GM23338 (cell line): Measurements from ENCODE around the gene HMX2. TPM values are rescaled to one million over a fixed set of nuclear protein-coding genes. Genes with fewer than 3 reads are reported as not detected.

ENCODE experiments used
- ATAC-seq: fragments of 200-7000 bp; cut with Tn5 transposase; 3 replicates; pipeline ENCODE4 v1.9.1; 2020
- DNase-seq: peaks from one replicate; pipeline ENCODE4 v3.0.0-alpha.2; 2015; ENCODE audit warnings: low spot score
- H2AFZ ChIP-seq: fragments of 200-600 bp; sonication (generic); 2 replicates; pipeline ENCODE4 v1.8.0; 2016; ENCODE audit warnings: antibody characterized with exemption, mild to moderate bottlenecking, moderate library complexity
- H3F3A ChIP-seq: fragments of 200-600 bp; sonication (generic); replicated peaks from 2 replicates; pipeline ENCODE4 v1.8.0; 2017; ENCODE audit warnings: antibody characterized with exemption, mixed run types, low read depth
- H3K27ac ChIP-seq: fragments of 200-600 bp; sonication (generic); 2 replicates; pipeline ENCODE4 v1.6.1; 2016; ENCODE audit warnings: low read depth
- H3K27me3 ChIP-seq: fragments of 200-600 bp; sonication (generic); 2 replicates; pipeline ENCODE4 v1.8.0; 2016; ENCODE audit warnings: mild to moderate bottlenecking, mixed run types, moderate library complexity; ENCODE audit not compliant: insufficient read depth
- H3K36me3 ChIP-seq: fragments of 200-600 bp; sonication (generic); 2 replicates; pipeline ENCODE4 v1.8.0; 2016; ENCODE audit warnings: mild to moderate bottlenecking; ENCODE audit not compliant: insufficient read depth
- H3K4me1 ChIP-seq: fragments of 200-600 bp; sonication (generic); 2 replicates; pipeline ENCODE4 v1.8.0; 2016; ENCODE audit warnings: mild to moderate bottlenecking, moderate library complexity; ENCODE audit not compliant: insufficient read depth
- H3K4me2 ChIP-seq: fragments of 200-600 bp; sonication (generic); 2 replicates; pipeline ENCODE4 v1.7.1; 2017; ENCODE audit warnings: mixed run types
- H3K4me3 ChIP-seq: fragments of 200-600 bp; sonication (generic); 2 replicates; pipeline ENCODE4 v1.6.1; 2016; ENCODE audit warnings: mixed run types
- H3K79me2 ChIP-seq: fragments of 200-600 bp; sonication (generic); replicated peaks from 2 replicates; pipeline ENCODE4 v1.8.0; 2017; ENCODE audit warnings: mild to moderate bottlenecking; ENCODE audit not compliant: insufficient read depth
- H3K9me2 ChIP-seq: fragments of 200-600 bp; sonication (generic); 2 replicates; pipeline ENCODE4 v1.8.0; 2017; ENCODE audit not compliant: insufficient read depth
- H4K20me1 ChIP-seq: fragments of 200-600 bp; sonication (generic); replicated peaks from 2 replicates; pipeline ENCODE4 v1.8.0; 2017; ENCODE audit warnings: mild to moderate bottlenecking; ENCODE audit not compliant: insufficient read depth
- H3K27ac Mint-ChIP-seq: 2 replicates; pipeline ENCODE4 v1.8.0; 2020; ENCODE audit warnings: inconsistent platforms, mild to moderate bottlenecking, moderate library complexity, mixed read lengths
- H3K27me3 Mint-ChIP-seq: 3 replicates; pipeline ENCODE4 v1.8.0; 2022; ENCODE audit warnings: low read depth, mild to moderate bottlenecking, moderate library complexity, mixed read lengths, inconsistent platforms; ENCODE audit not compliant: insufficient read depth, poor library complexity
- H3K36me3 Mint-ChIP-seq: 3 replicates; pipeline ENCODE4 v1.8.0; 2021; ENCODE audit warnings: low read depth, mild to moderate bottlenecking, inconsistent platforms, moderate library complexity, mixed read lengths
- H3K4me1 Mint-ChIP-seq: 3 replicates; pipeline ENCODE4 v1.8.0; 2020; ENCODE audit warnings: mild to moderate bottlenecking, inconsistent platforms, mixed read lengths
- H3K4me3 Mint-ChIP-seq: 3 replicates; pipeline ENCODE4 v1.8.0; 2021; ENCODE audit warnings: moderate library complexity, mild to moderate bottlenecking, inconsistent platforms, mixed read lengths
- H3K9me3 Mint-ChIP-seq: 3 replicates; pipeline ENCODE4 v1.8.0; 2020; ENCODE audit warnings: moderate library complexity, mild to moderate bottlenecking, inconsistent platforms, mixed read lengths
- ETS1 ChIP-seq: IDR thresholded peaks from 2 replicates; pipeline ENCODE4 v1.6.1; 2016; ENCODE audit warnings: antibody characterized with exemption
- EZH2 ChIP-seq: fragments of 200-600 bp; sonication (generic); IDR thresholded peaks from one replicate; pipeline ENCODE4 v1.8.0; 2017; ENCODE audit warnings: antibody characterized with exemption, mild to moderate bottlenecking, low read depth; ENCODE audit not compliant: unreplicated experiment
- EZH2phosphoT487 ChIP-seq: fragments of 200-600 bp; sonication (generic); IDR thresholded peaks from one replicate; pipeline ENCODE4 v1.8.1; 2018; ENCODE audit warnings: antibody characterized with exemption; ENCODE audit not compliant: unreplicated experiment
- NANOG ChIP-seq: IDR thresholded peaks from 2 replicates; pipeline ENCODE4 v1.6.1; 2016; ENCODE audit warnings: antibody characterized with exemption, borderline replicate concordance
- POLR2AphosphoS5 ChIP-seq: IDR thresholded peaks from 2 replicates; pipeline ENCODE4 v1.6.1; 2016; ENCODE audit warnings: antibody characterized with exemption, low read depth
- REST ChIP-seq: IDR thresholded peaks from one replicate; pipeline ENCODE4 v1.6.1; 2018; ENCODE audit warnings: antibody characterized with exemption; ENCODE audit not compliant: unreplicated experiment
- ZNF114 ChIP-seq: fragments of 250-450 bp; sonication (Bioruptor Pico); IDR thresholded peaks from 2 replicates; pipeline ENCODE4 v1.5.0; 2020; ENCODE audit warnings: mild to moderate bottlenecking, moderate library complexity
- ZNF331 ChIP-seq: fragments of 250-450 bp; sonication (Bioruptor Pico); IDR thresholded peaks from 2 replicates; pipeline ENCODE4 v1.5.0; 2020; ENCODE audit warnings: low read depth, mild to moderate bottlenecking, moderate library complexity
- polyA plus RNA-seq: library from polyadenylated mRNA; unstranded; fragments of >200 nt; fragmentation: Nextera tagmentation; extraction: Ambion mirVana; gene quantifications from 2 replicates; pipeline ENCODE4 v1.2.1, GENCODE V29; 2016
- total RNA-seq: library from RNA; depleted of rRNA; stranded (reverse); fragments of >200 nt; shearing (Covaris generic); gene quantifications from 2 replicates; pipeline ENCODE4 v1.2.3, GENCODE V29; 2014
- TF ChIP-seq, protein P1 (sequence below): fragments of 250-450 bp; sonication (Bioruptor Pico); IDR thresholded peaks from 2 replicates; pipeline ENCODE4 v1.5.0; 2020; ENCODE audit warnings: mild to moderate bottlenecking, moderate library complexity
- TF ChIP-seq, protein P2 (sequence below), 2 experiments: fragments of 200-600 bp in 1 of 2; sonication (generic) in 1 of 2; conservative IDR thresholded peaks; 2 replicates each; pipeline versions ENCODE4 v1.5.1 to v1.6.1; 2016 to 2017; ENCODE audit warnings: antibody characterized with exemption in 2 of 2, low read depth in 2 of 2, mild to moderate bottlenecking in 2 of 2, moderate library complexity in 1 of 2

HMX2 gene
- total and polyA plus RNA-seq, 2 experiments from 2014 or later: 2.6 to 3.4 TPM

DNA sequence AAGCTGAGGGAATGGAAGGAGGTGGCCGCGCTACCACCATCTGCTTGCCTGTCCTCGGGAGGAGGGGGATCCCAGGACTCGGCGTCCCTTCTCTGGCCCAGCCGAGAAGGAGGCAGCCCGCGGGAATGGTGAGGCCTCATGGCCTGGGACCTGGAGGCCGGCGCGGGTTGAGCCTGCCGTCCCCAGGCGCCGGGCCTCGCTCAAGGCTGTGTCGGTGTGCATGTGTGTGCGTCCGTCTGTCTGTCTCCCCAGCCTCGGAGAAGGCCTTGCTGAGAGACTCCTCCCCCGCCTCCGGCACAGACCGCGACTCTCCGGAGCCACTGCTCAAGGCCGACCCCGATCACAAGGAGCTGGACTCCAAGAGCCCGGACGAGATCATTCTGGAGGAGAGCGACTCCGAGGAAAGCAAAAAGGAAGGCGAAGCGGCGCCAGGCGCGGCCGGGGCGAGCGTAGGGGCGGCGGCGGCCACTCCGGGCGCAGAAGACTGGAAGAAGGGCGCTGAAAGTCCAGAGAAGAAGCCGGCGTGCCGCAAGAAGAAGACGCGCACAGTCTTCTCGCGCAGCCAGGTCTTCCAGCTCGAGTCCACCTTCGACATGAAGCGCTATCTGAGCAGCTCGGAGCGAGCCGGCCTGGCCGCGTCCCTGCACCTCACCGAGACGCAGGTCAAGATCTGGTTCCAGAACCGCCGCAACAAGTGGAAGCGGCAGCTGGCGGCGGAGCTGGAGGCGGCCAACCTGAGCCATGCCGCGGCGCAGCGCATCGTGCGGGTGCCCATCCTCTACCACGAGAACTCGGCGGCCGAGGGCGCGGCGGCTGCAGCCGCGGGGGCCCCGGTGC is 10.9 kb upstream of the HMX2 start:
- DNase-seq (peak; percentile 69), ATAC-seq (peak; percentile 2)
- Histone ChIP-seq H3F3A (peaks cover 28% of the 10 kb centered on the region; the same call in 1 of the 2 replicates), H3K79me2 (no peaks in the 10 kb centered on the region), H3K27ac (no peak overlapping the region), H2AFZ (peak overlapping the region; percentile 86), H3K4me3 (peak overlapping the region; percentile 57), H3K36me3 (no peaks in the 10 kb centered on the region), H4K20me1 (peaks cover 10% of the 10 kb centered on the region), H3K9me2 (no peaks in the 10 kb centered on the region), H3K4me2 (peak overlapping the region; percentile 87), H3K27me3 (peaks cover 100% of the 10 kb centered on the region), H3K4me1 (peaks cover 38% of the 10 kb centered on the region)
- H3K27me3 Mint-ChIP-seq: peaks cover 94% of the 10 kb centered on the region
- H3K4me1 Mint-ChIP-seq: peaks cover 48% of the 10 kb centered on the region
- TF ChIP-seq ZNF331 (CRISPR knock-in tag): no peak
- no peak for TF ChIP-seq REST
- TF ChIP-seq EZH2phosphoT487: peak; percentile 81
- TF ChIP-seq, protein P1, sequence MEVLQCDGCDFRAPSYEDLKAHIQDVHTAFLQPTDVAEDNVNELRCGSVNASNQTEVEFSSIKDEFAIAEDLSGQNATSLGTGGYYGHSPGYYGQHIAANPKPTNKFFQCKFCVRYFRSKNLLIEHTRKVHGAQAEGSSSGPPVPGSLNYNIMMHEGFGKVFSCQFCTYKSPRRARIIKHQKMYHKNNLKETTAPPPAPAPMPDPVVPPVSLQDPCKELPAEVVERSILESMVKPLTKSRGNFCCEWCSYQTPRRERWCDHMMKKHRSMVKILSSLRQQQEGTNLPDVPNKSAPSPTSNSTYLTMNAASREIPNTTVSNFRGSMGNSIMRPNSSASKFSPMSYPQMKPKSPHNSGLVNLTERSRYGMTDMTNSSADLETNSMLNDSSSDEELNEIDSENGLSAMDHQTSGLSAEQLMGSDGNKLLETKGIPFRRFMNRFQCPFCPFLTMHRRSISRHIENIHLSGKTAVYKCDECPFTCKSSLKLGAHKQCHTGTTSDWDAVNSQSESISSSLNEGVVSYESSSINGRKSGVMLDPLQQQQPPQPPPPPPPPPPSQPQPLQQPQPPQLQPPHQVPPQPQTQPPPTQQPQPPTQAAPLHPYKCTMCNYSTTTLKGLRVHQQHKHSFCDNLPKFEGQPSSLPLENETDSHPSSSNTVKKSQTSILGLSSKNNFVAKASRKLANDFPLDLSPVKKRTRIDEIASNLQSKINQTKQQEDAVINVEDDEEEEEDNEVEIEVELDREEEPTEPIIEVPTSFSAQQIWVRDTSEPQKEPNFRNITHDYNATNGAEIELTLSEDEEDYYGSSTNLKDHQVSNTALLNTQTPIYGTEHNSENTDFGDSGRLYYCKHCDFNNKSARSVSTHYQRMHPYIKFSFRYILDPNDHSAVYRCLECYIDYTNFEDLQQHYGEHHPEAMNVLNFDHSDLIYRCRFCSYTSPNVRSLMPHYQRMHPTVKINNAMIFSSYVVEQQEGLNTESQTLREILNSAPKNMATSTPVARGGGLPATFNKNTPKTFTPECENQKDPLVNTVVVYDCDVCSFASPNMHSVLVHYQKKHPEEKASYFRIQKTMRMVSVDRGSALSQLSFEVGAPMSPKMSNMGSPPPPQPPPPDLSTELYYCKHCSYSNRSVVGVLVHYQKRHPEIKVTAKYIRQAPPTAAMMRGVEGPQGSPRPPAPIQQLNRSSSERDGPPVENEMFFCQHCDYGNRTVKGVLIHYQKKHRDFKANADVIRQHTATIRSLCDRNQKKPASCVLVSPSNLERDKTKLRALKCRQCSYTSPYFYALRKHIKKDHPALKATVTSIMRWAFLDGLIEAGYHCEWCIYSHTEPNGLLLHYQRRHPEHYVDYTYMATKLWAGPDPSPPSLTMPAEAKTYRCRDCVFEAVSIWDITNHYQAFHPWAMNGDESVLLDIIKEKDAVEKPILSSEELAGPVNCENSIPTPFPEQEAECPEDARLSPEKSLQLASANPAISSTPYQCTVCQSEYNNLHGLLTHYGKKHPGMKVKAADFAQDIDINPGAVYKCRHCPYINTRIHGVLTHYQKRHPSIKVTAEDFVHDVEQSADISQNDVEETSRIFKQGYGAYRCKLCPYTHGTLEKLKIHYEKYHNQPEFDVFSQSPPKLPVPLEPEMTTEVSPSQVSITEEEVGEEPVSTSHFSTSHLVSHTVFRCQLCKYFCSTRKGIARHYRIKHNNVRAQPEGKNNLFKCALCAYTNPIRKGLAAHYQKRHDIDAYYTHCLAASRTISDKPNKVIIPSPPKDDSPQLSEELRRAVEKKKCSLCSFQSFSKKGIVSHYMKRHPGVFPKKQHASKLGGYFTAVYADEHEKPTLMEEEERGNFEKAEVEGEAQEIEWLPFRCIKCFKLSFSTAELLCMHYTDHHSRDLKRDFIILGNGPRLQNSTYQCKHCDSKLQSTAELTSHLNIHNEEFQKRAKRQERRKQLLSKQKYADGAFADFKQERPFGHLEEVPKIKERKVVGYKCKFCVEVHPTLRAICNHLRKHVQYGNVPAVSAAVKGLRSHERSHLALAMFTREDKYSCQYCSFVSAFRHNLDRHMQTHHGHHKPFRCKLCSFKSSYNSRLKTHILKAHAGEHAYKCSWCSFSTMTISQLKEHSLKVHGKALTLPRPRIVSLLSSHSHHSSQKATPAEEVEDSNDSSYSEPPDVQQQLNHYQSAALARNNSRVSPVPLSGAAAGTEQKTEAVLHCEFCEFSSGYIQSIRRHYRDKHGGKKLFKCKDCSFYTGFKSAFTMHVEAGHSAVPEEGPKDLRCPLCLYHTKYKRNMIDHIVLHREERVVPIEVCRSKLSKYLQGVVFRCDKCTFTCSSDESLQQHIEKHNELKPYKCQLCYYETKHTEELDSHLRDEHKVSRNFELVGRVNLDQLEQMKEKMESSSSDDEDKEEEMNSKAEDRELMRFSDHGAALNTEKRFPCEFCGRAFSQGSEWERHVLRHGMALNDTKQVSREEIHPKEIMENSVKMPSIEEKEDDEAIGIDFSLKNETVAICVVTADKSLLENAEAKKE (CRISPR knock-in tag): no peak
- TF ChIP-seq ZNF114 (CRISPR knock-in tag): no peak
- TF ChIP-seq NANOG: no peak
- TF ChIP-seq EZH2: peak; percentile 90
- no peak for TF ChIP-seq POLR2AphosphoS5
- TF ChIP-seq, protein P2, sequence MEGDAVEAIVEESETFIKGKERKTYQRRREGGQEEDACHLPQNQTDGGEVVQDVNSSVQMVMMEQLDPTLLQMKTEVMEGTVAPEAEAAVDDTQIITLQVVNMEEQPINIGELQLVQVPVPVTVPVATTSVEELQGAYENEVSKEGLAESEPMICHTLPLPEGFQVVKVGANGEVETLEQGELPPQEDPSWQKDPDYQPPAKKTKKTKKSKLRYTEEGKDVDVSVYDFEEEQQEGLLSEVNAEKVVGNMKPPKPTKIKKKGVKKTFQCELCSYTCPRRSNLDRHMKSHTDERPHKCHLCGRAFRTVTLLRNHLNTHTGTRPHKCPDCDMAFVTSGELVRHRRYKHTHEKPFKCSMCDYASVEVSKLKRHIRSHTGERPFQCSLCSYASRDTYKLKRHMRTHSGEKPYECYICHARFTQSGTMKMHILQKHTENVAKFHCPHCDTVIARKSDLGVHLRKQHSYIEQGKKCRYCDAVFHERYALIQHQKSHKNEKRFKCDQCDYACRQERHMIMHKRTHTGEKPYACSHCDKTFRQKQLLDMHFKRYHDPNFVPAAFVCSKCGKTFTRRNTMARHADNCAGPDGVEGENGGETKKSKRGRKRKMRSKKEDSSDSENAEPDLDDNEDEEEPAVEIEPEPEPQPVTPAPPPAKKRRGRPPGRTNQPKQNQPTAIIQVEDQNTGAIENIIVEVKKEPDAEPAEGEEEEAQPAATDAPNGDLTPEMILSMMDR (conservative IDR thresholded peaks at IDR 0.05; ENCODE audit: low read depth in 2 of 2): no peak
- TF ChIP-seq ETS1: no peak
- no peaks in the 10 kb centered on the region; the same call in 2 of the 3 replicates for H3K36me3 Mint-ChIP-seq
- no peak overlapping the region for H3K27ac Mint-ChIP-seq
- peak overlapping the region; percentile 73 for H3K4me3 Mint-ChIP-seq
- peaks cover 16% of the 10 kb centered on the region for H3K9me3 Mint-ChIP-seq
